Left ventricle myocardium inferior (tissue), 1 donor: ENCODE measurements around the gene NR2C2AP. TPM values are rescaled to one million over a fixed set of nuclear protein-coding genes. Genes with fewer than 3 reads are reported as not detected.

ENCODE experiments used
- DNase-seq: peaks from one replicate; pipeline ENCODE4 v3.0.0-alpha.2; 2020
- H3K27ac ChIP-seq: fragments of 200-600 bp; replicated peaks from 2 replicates; pipeline ENCODE4 v1.8.0; 2021
- H3K27me3 ChIP-seq: fragments of 200-600 bp; 2 replicates; pipeline ENCODE4 v1.8.0; 2021; ENCODE audit warnings: low read depth
- H3K36me3 ChIP-seq: fragments of 200-600 bp; 2 replicates; pipeline ENCODE4 v1.8.0; 2021
- H3K4me1 ChIP-seq: fragments of 200-600 bp; 2 replicates; pipeline ENCODE4 v1.8.0; 2021
- H3K4me3 ChIP-seq: fragments of 200-600 bp; 2 replicates; pipeline ENCODE4 v1.8.0; 2021; ENCODE audit warnings: mild to moderate bottlenecking, moderate library complexity
- H3K9me3 ChIP-seq: fragments of 200-600 bp; replicated peaks from 2 replicates; pipeline ENCODE4 v1.8.0; 2021
- intact Hi-C: fragments of 100-400 bp; cut with micrococcal nuclease; formaldehyde crosslinking; loops from one replicate; pipeline ENCODE4 v1.11.0; 2022
- total RNA-seq: library from RNA; stranded (reverse); fragmentation: NEBNext Ultra II Directional; extraction: Animal tissue kit (Norgen Biotek cat#: 25700); gene quantifications from one replicate; pipeline ENCODE4 v1.2.1, GENCODE V29; 2021
- TF ChIP-seq, protein P1 (sequence below): fragments of 200-600 bp; IDR thresholded peaks from 2 replicates; pipeline ENCODE4 v1.8.0; 2021; ENCODE audit warnings: antibody characterized with exemption, mild to moderate bottlenecking, borderline replicate concordance
- donor health status: DM: no; HTN: yes; CAD: no; lungs with severe emphysema.

The NR2C2AP gene
- total RNA-seq, 1 donor from 2014 or later, result 6.3 TPM

- TF ChIP-seq, protein P1, sequence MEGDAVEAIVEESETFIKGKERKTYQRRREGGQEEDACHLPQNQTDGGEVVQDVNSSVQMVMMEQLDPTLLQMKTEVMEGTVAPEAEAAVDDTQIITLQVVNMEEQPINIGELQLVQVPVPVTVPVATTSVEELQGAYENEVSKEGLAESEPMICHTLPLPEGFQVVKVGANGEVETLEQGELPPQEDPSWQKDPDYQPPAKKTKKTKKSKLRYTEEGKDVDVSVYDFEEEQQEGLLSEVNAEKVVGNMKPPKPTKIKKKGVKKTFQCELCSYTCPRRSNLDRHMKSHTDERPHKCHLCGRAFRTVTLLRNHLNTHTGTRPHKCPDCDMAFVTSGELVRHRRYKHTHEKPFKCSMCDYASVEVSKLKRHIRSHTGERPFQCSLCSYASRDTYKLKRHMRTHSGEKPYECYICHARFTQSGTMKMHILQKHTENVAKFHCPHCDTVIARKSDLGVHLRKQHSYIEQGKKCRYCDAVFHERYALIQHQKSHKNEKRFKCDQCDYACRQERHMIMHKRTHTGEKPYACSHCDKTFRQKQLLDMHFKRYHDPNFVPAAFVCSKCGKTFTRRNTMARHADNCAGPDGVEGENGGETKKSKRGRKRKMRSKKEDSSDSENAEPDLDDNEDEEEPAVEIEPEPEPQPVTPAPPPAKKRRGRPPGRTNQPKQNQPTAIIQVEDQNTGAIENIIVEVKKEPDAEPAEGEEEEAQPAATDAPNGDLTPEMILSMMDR, result no peak
- peaks cover 94% of the 10 kb centered on the region for H3K27me3 ChIP-seq
- no peak for DNase-seq
These were observed 11.7 kb upstream of the NR2C2AP start for GRCh38 chr19:19214892-19215291.

GRCh38 chr19:19214159-19214490 lies 10.9 kb upstream of the NR2C2AP start:
- no peak for DNase-seq
- no peak overlapping the region for H3K4me3 ChIP-seq
- no peak overlapping the region for H3K27ac ChIP-seq
- no peaks in the 10 kb centered on the region for H3K4me1 ChIP-seq
- H3K36me3 ChIP-seq, result no peaks in the 10 kb centered on the region
- no peaks in the 10 kb centered on the region for H3K9me3 ChIP-seq
- intact Hi-C loops, result no loop called here
- TF ChIP-seq, protein P1, result no peak
- H3K27me3 ChIP-seq, result peaks cover 99% of the 10 kb centered on the region

More at GRCh38 chr19:19214892-19215291, 11.7 kb upstream of the NR2C2AP start:
- Histone ChIP-seq H3K27ac (no peak overlapping the region), H3K36me3 (no peaks in the 10 kb centered on the region), H3K9me3 (no peaks in the 10 kb centered on the region), H3K4me3 (no peak overlapping the region), H3K4me1 (no peaks in the 10 kb centered on the region)
- intact Hi-C loops, result no loop called here

DNA sequence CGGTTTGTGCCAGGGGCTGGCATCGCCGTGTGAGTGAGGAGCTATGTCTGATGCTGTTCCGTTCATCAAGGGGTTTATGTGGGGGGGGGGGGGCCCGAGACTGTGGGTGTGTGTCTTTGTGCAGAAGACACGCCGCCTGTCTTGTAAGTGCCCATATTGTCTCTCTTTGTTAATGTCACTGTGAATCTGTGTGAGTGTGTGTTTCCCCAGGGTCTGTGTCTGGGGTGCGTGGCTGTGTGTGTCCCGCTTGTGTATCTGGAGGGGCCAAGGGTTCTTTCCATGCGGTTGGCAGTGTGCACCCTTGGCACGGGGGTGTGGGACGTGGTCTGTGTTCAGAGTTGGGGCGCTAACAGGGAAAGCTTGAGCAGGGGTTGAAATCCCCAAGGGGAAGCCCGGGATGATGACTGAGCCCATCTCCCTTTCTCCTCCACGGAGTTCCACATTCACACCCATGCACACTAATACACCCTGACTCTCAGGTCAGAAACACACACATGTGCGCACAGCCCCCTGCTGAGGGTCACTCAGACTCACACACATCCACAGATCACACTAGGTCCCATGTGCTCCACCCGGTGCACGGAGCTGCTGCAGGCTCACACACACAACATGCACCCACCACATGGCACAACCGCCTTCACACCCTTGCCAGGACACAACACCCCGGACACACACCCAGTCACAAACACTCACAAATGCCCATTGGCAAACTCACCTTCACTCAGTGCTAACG lies 10.4 kb upstream of the NR2C2AP start:
- intact Hi-C loops, result no loop called here
- H3K4me3 ChIP-seq, result no peak overlapping the region
- H3K4me1 ChIP-seq, result no peaks in the 10 kb centered on the region
- TF ChIP-seq, protein P1, result no peak
- no peaks in the 10 kb centered on the region for H3K9me3 ChIP-seq
- H3K27me3 ChIP-seq, result peaks cover 99% of the 10 kb centered on the region
- no peak overlapping the region for H3K27ac ChIP-seq
- no peaks in the 10 kb centered on the region for H3K36me3 ChIP-seq
- DNase-seq, result no peak

DNA sequence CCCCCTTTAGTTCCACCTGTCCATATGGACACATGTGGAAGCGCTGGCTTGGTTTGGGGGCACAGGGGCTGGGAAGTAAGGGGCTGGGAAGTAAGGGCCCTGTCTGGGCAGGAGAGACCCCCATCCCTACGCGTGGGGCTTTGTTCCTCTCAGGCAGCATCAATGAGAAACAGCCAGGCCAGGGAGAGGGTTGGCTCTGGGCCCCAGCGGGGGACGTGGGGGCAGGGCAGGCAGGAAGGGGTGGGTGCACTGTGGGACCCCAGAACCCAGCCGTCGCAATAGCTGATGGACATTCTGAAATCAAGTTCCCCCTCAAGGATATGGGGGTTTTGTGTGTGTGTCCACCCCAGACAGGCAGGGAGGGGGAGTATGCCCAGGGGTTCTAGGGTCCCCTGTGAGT lies 9.7 kb upstream of the NR2C2AP start:
- DNase-seq, result no peak
- no peaks in the 10 kb centered on the region for H3K36me3 ChIP-seq
- no peaks in the 10 kb centered on the region for H3K4me1 ChIP-seq
- no peaks in the 10 kb centered on the region for H3K9me3 ChIP-seq
- intact Hi-C loops, result no loop called here
- no peak overlapping the region for H3K27ac ChIP-seq
- TF ChIP-seq, protein P1, result no peak
- H3K27me3 ChIP-seq, result peaks cover 99% of the 10 kb centered on the region
- H3K4me3 ChIP-seq, result no peak overlapping the region

- Histone ChIP-seq H3K27me3 (peaks cover 93% of the 10 kb centered on the region), H3K36me3 (no peaks in the 10 kb centered on the region), H3K9me3 (no peaks in the 10 kb centered on the region), H3K4me1 (no peaks in the 10 kb centered on the region), H3K4me3 (no peak within 1 kb of the TSS), H3K27ac (no peak within 1 kb of the TSS)
- intact Hi-C loops, result no loop called here
- no peak for DNase-seq
- TF ChIP-seq, protein P1, result no peak
These were observed 8.5 kb upstream of the NR2C2AP start, which contains the start of gene NCAN for GRCh38 chr19:19211499-19212420. TSS of gene NCAN (plus strand) at chr19:19211958. CDS start at chr19:19216954, 4,996 bp downstream.
